DMS114 treated with DMSO at 0.1 percent for 48 hours (cell line): ENCODE results near the gene TTBK1.

ENCODE experiments used
- DNase-seq: peaks from one replicate; lab custom pipeline; 2025; ENCODE audit not compliant: unreplicated experiment; lab: John Stamatoyannopoulos, UW

The TTBK1 gene

GRCh38 chr6:43242908-43243663 is at the start of gene TTBK1:
Gene TTBK1 (plus strand): TSS chr6:43243481. CDS start chr6:43246661, 3,180 bp downstream.
- DNase-seq, result no peak

- DNase-seq, result no peak
Observed at GRCh38 chr6:43193929-43194328, 49.4 kb upstream of the TTBK1 start.

GRCh38 chr6:43196337-43196736 is 46.9 kb upstream of the TTBK1 start:
- DNase-seq, result no peak

DNA sequence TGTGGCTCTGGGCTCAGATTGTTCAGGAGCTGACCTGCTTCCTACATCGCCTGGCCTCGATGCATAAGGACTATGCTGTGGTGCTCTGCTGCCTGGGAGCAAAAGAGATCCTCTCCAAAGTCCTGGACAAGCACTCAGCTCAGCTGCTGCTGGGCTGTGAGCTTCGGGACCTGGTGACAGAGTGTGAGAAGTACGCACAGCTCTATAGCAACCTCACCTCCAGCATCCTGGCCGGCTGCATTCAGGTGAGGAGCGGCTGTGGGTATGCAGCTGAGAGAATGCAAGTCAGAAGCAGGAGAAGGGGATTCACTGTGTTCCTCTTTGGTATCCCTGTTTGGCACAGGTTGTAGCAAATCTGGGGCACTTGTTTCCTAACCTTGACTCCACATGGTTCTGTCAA is 43.4 kb upstream of the TTBK1 start:
- no peak for DNase-seq

GRCh38 chr6:43200541-43200940 is 42.7 kb upstream of the TTBK1 start:
- no peak for DNase-seq

- DNase-seq, result no peak
Observed at GRCh38 chr6:43202451-43202850, 40.8 kb upstream of the TTBK1 start.

GRCh38 chr6:43203029-43203717 is 40.1 kb upstream of the TTBK1 start:
- DNase-seq, result no peak

DNA sequence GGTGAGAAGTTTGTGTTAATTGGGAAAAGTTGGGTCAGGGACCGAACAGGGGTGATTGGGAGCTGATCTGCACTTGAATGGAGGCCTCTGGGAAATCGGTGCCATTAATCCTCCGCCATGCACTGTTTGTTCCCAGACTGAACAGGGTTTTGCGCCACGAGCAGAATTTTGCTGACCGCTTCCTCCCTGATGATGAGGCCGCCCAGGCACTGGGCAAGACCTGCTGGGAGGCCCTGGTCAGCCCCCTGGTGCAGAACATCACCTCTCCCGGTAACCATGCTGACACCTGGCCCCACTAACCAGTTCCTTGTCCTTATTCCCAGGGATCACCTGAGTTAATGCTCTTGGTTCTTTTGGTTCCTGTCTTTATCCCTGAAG is 39.6 kb upstream of the TTBK1 start:
- no peak for DNase-seq

- DNase-seq, result no peak
Observed at GRCh38 chr6:43204271-43205105, 38.8 kb upstream of the TTBK1 start.

GRCh38 chr6:43205849-43206248 is 37.4 kb upstream of the TTBK1 start:
- no peak for DNase-seq

- no peak for DNase-seq
Observed at GRCh38 chr6:43207286-43207685, 36.0 kb upstream of the TTBK1 start.

- no peak for DNase-seq
Observed at GRCh38 chr6:43211955-43212354, 31.3 kb upstream of the TTBK1 start.

GRCh38 chr6:43213431-43213830 is 29.9 kb upstream of the TTBK1 start:
- DNase-seq, result no peak

- DNase-seq, result no peak
Observed at GRCh38 chr6:43215066-43215465, 28.2 kb upstream of the TTBK1 start.

DNA sequence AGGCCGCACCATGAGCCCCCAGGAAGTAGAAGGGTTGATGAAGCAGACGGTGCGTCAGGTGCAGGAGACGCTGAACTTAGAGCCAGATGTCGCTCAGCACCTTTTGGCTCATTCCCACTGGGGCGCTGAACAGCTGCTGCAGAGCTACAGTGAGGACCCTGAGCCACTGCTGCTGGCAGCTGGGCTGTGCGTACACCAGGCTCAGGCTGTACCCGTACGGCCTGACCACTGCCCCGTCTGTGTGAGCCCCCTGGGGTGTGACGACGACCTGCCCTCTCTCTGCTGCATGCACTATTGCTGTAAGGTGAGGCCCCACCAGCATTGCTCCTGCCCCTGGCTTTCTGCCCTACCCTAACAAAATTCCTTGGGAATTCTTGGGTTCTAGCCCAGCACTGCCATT is 27.1 kb upstream of the TTBK1 start:
- DNase-seq, result no peak

GRCh38 chr6:43217351-43217750 is 25.9 kb upstream of the TTBK1 start:
- DNase-seq, result no peak

DNA sequence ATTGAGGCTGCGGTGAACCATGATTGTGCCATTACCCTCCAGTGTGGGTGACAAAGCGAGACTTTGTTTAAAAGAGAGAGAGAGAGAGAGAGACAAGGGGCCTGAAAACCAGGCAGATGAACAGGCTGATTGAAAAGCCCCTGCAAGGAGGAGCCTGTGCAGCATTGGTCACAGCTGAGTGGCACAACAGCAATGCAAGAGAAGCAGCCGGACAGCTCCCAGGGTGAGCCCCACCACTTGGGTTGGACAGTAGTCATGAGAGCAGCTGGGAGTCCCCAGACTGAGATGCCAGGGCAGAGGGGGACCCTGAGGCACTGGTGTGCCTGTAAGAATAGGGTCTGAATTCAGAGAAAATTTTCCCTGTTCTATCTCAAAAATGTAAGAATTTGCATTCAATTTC is 24.2 kb upstream of the TTBK1 start:
- DNase-seq, result no peak

DNA sequence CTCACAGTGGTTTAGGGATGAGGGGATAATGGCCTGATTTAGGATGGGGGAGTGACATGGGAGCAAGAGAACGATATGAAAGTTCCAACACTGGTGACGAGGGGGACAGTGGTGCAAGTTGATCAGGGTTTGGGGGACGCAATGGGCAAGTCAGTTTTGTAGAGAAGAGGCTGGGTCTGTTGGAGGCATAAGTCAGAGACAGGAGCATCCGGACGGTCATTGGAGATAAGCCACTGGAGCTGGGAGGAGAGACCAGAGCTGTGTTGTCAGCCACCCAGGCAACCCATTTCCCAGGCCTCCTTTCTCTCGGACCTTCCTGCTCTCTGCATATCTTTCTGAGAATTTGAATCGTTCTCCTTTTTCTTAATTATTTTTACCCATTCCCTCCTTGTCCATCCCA is 23.5 kb upstream of the TTBK1 start:
- no peak for DNase-seq

- DNase-seq, result no peak
Observed at GRCh38 chr6:43220439-43220951, 22.8 kb upstream of the TTBK1 start.

- DNase-seq, result no peak
Observed at GRCh38 chr6:43221046-43221972, 22.0 kb upstream of the TTBK1 start.
